ENCODE data around the gene NSD2.
A peak's percentile ranks its signal among the peaks of the same experiment; 100 is the strongest.
"Not testable (repeated sequence)": the region's sequence is repeated elsewhere in the genome, so short reads cannot be mapped to it uniquely, and the experiment has no call there.

NSD2 gene

DNA sequence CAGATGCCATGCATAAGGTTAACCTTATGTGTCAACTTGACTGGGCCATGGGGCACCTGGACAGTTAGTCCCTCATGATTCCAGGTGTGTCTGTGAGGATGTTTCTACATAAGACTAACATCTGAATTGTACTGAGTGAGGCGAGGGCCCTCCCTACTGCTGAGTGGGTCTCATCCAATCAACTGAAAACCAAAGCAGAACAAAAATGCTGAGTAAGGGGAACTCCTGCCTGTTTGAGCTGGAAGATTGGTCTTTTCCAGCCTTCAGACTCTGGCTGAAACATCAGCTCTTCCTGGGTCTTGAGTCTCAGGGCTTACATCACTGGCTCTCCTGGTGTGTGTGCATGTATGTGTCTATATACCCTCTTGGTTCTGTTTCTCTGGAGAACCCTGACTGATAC lies 123.7 kb downstream of the NSD2 start:
- in situ Hi-C loops (cut with HindIII; ENCODE audit: low pct_unique_long_range_greater_than_20kb, low sequenced_read_pairs) = no loop called here
- no peak for DNase-seq (ENCODE audit: low read depth in 1 of 2, low spot score in 1 of 2)

DNA sequence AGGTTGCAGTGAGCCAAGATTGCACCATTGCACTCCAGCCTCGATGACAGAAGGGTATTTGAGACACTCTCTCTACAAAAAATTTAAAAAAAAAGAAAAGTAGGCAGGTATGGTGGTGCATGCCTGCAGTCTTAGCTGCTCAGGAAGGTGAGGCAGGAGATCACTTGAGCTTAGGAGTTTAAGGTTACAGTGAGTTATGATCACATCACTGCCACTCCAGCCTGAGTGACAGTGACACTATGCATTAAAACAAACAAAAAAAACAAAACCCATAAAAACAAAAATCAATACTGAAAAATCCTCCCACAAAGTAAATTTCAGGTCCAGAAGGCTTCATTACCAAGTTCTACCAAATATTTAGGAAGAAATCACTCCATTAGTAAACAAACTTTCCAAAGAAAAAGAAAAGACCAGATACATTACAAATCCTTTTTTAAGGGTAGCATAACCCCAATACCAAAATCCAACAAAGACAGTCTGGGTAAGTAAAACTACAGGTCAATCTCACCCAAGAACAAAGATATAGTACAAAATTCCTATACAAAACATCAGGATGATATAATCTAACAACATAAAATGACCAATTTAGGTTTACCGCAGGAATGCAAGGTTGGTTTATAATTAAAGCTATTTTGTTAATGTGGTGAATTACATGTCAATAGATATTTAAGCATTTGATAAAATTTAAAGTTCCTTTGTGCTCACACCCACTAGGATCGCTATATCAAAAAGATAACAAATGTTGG lies 125.8 kb downstream of the NSD2 start:
- DNase-seq (ENCODE audit: low read depth in 1 of 2, low spot score in 1 of 2) = no peak
- in situ Hi-C loops (cut with HindIII; ENCODE audit: low pct_unique_long_range_greater_than_20kb, low sequenced_read_pairs) = no loop called here
- TF ChIP-seq JUND (IDR thresholded peaks at IDR 0.05; ENCODE audit: low read depth) = no peak

More for the DNA sequence above, 123.7 kb downstream of the NSD2 start:
- no peak for TF ChIP-seq JUND (IDR thresholded peaks at IDR 0.05; ENCODE audit: low read depth)

- TF ChIP-seq JUND (IDR thresholded peaks at IDR 0.05; ENCODE audit: low read depth) = no peak
- no peak for DNase-seq (ENCODE audit: low read depth in 1 of 2, low spot score in 1 of 2)
- in situ Hi-C loops (cut with HindIII; ENCODE audit: low pct_unique_long_range_greater_than_20kb, low sequenced_read_pairs) = no loop called here
Observed at GRCh38 chr4:1997712-1998111, 126.5 kb downstream of the NSD2 start.

DNA sequence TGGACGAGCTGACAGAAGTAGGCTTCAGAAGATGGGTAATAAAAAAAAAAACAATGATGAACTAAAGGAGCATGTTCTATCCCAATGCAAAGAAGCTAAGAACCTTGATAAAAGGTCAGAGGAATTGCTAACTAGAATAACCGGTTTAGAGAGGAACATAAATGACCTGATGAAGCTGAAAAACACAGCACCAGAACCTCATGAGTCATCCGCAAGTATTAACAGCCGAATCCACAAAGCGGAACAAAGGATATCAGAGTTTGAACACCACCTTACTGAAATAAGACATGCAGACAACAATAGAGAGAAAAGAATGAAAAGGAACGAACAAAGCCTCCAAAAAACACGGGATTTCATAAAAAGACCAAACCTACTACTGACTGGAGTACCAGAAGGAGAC lies 127.1 kb downstream of the NSD2 start:
- no peak for DNase-seq (ENCODE audit: low read depth in 1 of 2, low spot score in 1 of 2)
- in situ Hi-C loops (cut with HindIII; ENCODE audit: low pct_unique_long_range_greater_than_20kb, low sequenced_read_pairs) = no loop called here
- no peak for TF ChIP-seq JUND (IDR thresholded peaks at IDR 0.05; ENCODE audit: low read depth)

DNA sequence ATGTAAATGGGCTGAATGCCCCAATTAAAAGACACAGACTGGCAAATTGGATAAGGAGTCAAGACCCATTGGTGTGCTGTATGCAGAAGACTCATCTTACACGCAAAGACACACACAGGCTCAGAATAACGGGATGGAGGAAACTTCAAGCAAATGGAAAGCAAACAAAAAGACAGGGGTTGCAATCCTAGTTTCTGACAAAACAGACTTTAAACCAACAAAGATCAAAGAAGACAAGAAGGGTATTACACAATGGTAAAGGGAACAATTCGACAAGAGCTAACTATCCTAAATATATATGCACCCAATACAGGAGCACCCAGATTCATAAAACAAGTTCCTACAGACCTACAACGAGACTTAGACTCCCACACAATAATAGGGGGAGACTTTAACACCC lies 128.1 kb downstream of the NSD2 start:
- DNase-seq (ENCODE audit: low read depth in 1 of 2, low spot score in 1 of 2) = not testable (repeated sequence)

DNA sequence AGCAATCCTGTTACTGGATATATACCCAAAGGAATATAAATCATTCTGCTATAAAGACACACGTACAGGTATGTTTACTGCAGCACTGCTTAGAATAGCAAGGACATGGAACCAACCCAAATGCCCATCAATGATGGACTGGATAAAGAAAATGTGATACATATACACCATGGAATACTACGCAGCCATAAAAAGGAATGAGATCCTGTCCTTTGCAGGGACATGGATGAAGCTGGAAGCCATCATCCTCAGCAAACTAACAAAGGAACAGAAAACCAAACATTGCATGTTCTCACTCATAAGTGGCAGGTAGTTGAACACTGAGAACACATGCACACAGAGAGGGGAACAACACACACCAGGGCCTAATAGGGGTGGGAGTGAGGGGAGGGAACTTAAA lies 132.2 kb downstream of the NSD2 start:
- in situ Hi-C loops (cut with HindIII; ENCODE audit: low pct_unique_long_range_greater_than_20kb, low sequenced_read_pairs); DNase-seq (ENCODE audit: low read depth in 1 of 2, low spot score in 1 of 2): not testable (repeated sequence)

More for the DNA sequence above, 128.1 kb downstream of the NSD2 start:
- in situ Hi-C loops (cut with HindIII; ENCODE audit: low pct_unique_long_range_greater_than_20kb, low sequenced_read_pairs) = not testable (repeated sequence)

- no peak for DNase-seq (ENCODE audit: low read depth in 1 of 2, low spot score in 1 of 2)
- TF ChIP-seq JUND (IDR thresholded peaks at IDR 0.05; ENCODE audit: low read depth) = no peak
- in situ Hi-C loops (cut with HindIII; ENCODE audit: low pct_unique_long_range_greater_than_20kb, low sequenced_read_pairs) = no loop called here
Observed at GRCh38 chr4:2006367-2006766, 135.2 kb downstream of the NSD2 start.

DNA sequence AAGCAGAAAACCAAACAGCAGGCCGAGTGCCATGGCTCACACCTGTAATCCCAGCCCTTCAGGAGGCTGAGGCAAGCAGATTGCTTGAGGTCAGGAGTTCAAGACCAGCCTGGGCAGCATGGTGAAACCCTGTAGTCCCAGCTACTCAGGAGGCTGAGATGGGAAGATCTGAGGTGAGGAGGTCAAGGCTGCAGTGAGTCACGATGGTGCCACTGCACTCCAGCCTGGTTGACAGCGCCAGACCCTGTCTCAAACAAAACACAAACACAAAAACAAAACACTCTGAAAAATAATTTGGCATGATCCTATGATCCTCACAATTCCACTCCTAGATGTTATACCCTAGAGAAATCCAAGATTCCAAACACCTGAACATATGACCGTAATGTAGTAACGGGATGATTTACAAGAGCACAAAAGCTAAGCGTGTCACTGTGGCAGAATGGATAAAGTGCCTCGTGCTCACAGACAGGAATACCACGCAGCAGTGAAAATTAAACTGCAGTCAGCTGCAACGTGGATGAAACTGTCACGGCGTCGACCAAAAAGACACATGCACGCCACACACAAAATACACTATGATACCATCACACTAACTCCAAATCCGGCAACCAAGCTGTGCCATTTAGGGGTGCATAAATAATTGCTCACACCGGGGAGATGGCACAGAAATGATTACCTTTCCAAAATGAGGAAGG lies 135.9 kb downstream of the NSD2 start:
- DNase-seq (ENCODE audit: low read depth in 1 of 2, low spot score in 1 of 2) = no peak
- no peak for TF ChIP-seq JUND (IDR thresholded peaks at IDR 0.05; ENCODE audit: low read depth)
- in situ Hi-C loops (cut with HindIII; ENCODE audit: low pct_unique_long_range_greater_than_20kb, low sequenced_read_pairs) = no loop called here

DNA sequence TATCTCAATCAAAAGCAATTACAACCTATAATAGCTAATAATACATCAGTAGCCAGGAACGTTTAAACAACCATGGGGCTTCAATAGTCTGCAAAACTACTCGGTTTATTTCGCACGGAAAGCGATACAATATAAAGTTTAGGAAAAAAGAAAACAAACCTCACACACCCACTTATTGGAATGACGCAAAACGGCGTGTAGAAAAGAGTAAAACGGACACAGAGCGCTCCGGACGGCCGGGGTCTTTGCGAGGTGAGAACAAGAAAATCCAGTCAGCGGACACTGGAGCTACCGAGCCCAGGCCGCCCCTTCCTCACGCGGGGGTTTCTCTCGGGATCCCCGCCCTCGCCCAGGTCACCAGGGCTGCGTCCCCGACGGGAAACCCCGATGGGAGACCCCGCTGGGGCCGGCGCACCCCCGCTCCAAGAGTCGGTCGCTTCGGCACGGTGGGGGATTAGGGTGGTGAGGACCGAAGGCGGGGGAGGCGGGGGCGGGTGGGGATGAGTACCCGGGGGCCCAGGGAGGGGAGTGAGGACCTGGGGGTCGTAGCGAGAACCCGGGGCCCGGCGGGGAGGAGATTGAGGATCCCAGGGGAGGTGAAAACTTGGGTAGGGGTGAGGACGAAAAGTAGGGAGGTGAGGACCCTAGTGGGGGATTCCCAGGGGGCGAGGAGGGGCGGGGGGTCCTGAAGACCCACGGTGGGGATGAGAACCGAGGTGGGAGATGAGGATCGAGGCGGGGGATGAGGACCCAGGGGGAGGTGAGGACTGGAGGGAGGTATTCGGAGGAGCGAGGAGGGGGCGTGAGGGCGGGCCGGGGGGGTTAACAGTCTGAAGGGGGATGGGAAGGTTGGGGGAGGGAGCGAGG lies 136.8 kb downstream of the NSD2 start:
- in situ Hi-C loops (cut with HindIII; ENCODE audit: low pct_unique_long_range_greater_than_20kb, low sequenced_read_pairs) = no loop called here
- no peak for TF ChIP-seq JUND (IDR thresholded peaks at IDR 0.05; ENCODE audit: low read depth)
- no peak for DNase-seq (ENCODE audit: low read depth in 1 of 2, low spot score in 1 of 2)

DNA sequence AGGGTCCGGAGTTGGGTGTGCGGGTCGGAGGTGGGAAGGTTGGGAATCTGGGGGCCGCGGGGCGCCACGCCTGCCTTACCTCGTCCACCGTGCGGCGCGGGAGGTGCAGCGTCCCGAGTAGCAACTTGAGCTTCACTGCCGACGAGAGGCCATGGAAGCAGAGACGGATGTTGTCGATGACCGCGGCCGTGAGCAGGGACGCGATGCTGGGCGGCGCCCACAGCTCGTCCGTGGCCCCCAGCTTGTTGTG lies 137.4 kb downstream of the NSD2 start:
- no peak for DNase-seq (ENCODE audit: low read depth in 1 of 2, low spot score in 1 of 2)
- TF ChIP-seq JUND (IDR thresholded peaks at IDR 0.05; ENCODE audit: low read depth) = no peak
- in situ Hi-C loops (cut with HindIII; ENCODE audit: low pct_unique_long_range_greater_than_20kb, low sequenced_read_pairs) = no loop called here

GRCh38 chr4:2008921-2009650 lies 137.9 kb downstream of the NSD2 start, which contains the start of gene NELFA:
Gene NELFA, minus strand, starts transcription at chr4:2008974. Its CDS starts 15 bp downstream, at chr4:2008959.
- DNase-seq (ENCODE audit: low read depth in 1 of 2, low spot score in 1 of 2) = peak; percentile 95 to 98
- no peak for TF ChIP-seq JUND (IDR thresholded peaks at IDR 0.05; ENCODE audit: low read depth)
- in situ Hi-C loops (cut with HindIII; ENCODE audit: low pct_unique_long_range_greater_than_20kb, low sequenced_read_pairs) = no loop called here

- in situ Hi-C loops (cut with HindIII; ENCODE audit: low pct_unique_long_range_greater_than_20kb, low sequenced_read_pairs) = no loop called here
- DNase-seq (ENCODE audit: low read depth in 1 of 2, low spot score in 1 of 2) = peak; percentile 68 to 83
- no peak for TF ChIP-seq JUND (IDR thresholded peaks at IDR 0.05; ENCODE audit: low read depth)
Observed at GRCh38 chr4:2009651-2010233, 138.5 kb downstream of the NSD2 start.
